ENCODE results near the gene CCSER2. TPM values are rescaled to one million over a fixed set of nuclear protein-coding genes. Genes with fewer than 3 reads are reported as not detected.

CCSER2 gene
- total RNA-seq, 1 donor from 2014 or later: 49.6 TPM

- no peak for TF ChIP-seq CTCF (IDR thresholded peaks at IDR 0.05; ENCODE audit: unreplicated experiment)
- no peaks in the 10 kb centered on the region for H3K36me3 Mint-ChIP-seq (ENCODE audit: insufficient read depth)
- H3K4me3 Mint-ChIP-seq (ENCODE audit: low read depth): no peak overlapping the region
- no peak overlapping the region for H3K27ac Mint-ChIP-seq
- no peak for DNase-seq (ENCODE audit: low spot score, unreplicated experiment)
- H3K9me3 Mint-ChIP-seq (ENCODE audit: low read depth): no peaks in the 10 kb centered on the region
- H3K27me3 Mint-ChIP-seq: peaks cover 39% of the 10 kb centered on the region
- peaks cover 14% of the 10 kb centered on the region for H3K4me1 Mint-ChIP-seq (ENCODE audit: low read depth)
Observed at GRCh38 chr10:84549368-84550165, 221.2 kb downstream of the CCSER2 start.

- H3K36me3 Mint-ChIP-seq (ENCODE audit: insufficient read depth): no peaks in the 10 kb centered on the region
- no peaks in the 10 kb centered on the region for H3K9me3 Mint-ChIP-seq (ENCODE audit: low read depth)
- H3K27ac Mint-ChIP-seq: no peak overlapping the region
- H3K27me3 Mint-ChIP-seq: peaks cover 33% of the 10 kb centered on the region
- DNase-seq (ENCODE audit: low spot score, unreplicated experiment): no peak
- no peak overlapping the region for H3K4me3 Mint-ChIP-seq (ENCODE audit: low read depth)
- H3K4me1 Mint-ChIP-seq (ENCODE audit: low read depth): peaks cover 14% of the 10 kb centered on the region
- no peak for TF ChIP-seq CTCF (IDR thresholded peaks at IDR 0.05; ENCODE audit: unreplicated experiment)
Observed at GRCh38 chr10:84550756-84551436, 222.5 kb downstream of the CCSER2 start.

- Mint-ChIP-seq H3K4me3 (ENCODE audit: low read depth) (no peak overlapping the region), H3K4me1 (ENCODE audit: low read depth) (peaks cover 14% of the 10 kb centered on the region), H3K27ac (no peak overlapping the region), H3K9me3 (ENCODE audit: low read depth) (no peaks in the 10 kb centered on the region), H3K27me3 (peaks cover 28% of the 10 kb centered on the region), H3K36me3 (ENCODE audit: insufficient read depth) (no peaks in the 10 kb centered on the region)
- DNase-seq (ENCODE audit: low spot score, unreplicated experiment): no peak
- TF ChIP-seq CTCF (IDR thresholded peaks at IDR 0.05; ENCODE audit: unreplicated experiment): no peak
Observed at GRCh38 chr10:84551437-84552120, 223.2 kb downstream of the CCSER2 start.

DNA sequence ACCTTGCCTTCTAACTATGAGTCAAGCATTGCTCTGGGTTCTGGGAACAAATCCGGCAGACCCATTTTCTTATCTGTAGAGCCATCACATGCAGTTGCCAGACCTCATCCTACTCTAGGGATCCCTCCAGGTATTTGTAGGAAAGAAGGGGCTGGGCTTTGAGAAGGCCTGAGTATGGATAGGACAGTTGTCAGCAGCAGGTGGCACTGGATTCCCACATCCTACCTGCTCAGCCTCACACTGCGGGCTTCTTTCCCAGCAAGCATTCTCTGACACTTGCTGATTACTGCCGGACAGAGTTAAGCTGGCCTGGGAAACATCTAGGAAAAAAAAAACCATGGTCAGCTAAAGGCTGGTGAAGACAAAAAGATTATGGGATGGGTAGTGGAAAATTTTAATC lies 224.1 kb downstream of the CCSER2 start:
- Mint-ChIP-seq H3K9me3 (ENCODE audit: low read depth) (no peaks in the 10 kb centered on the region), H3K4me1 (ENCODE audit: low read depth) (peaks cover 14% of the 10 kb centered on the region), H3K27ac (no peak overlapping the region), H3K36me3 (ENCODE audit: insufficient read depth) (no peaks in the 10 kb centered on the region), H3K4me3 (ENCODE audit: low read depth) (no peak overlapping the region), H3K27me3 (peaks cover 27% of the 10 kb centered on the region)
- no peak for DNase-seq (ENCODE audit: low spot score, unreplicated experiment)
- TF ChIP-seq CTCF (IDR thresholded peaks at IDR 0.05; ENCODE audit: unreplicated experiment): no peak

GRCh38 chr10:84562592-84562991 lies 234.2 kb downstream of the CCSER2 start:
- Mint-ChIP-seq H3K27ac (no peak overlapping the region), H3K27me3 (peaks cover 16% of the 10 kb centered on the region), H3K4me1 (ENCODE audit: low read depth) (peaks cover 1% of the 10 kb centered on the region)

More at GRCh38 chr10:84562592-84562991, 234.2 kb downstream of the CCSER2 start:
- no peaks in the 10 kb centered on the region for H3K36me3 Mint-ChIP-seq (ENCODE audit: insufficient read depth)
- DNase-seq (ENCODE audit: low spot score, unreplicated experiment): no peak
- H3K4me3 Mint-ChIP-seq (ENCODE audit: low read depth): no peak overlapping the region
- no peak for TF ChIP-seq CTCF (IDR thresholded peaks at IDR 0.05; ENCODE audit: unreplicated experiment)
- H3K9me3 Mint-ChIP-seq (ENCODE audit: low read depth): no peaks in the 10 kb centered on the region
